HG02973 (cell line): ENCODE measurements around the gene RBPJL.
"Not testable (repeated sequence)": the region's sequence is repeated elsewhere in the genome, so short reads cannot be mapped to it uniquely, and the experiment has no call there.

Experiments
- ATAC-seq: cut with Tn5 transposase; IDR thresholded peaks from one replicate; pipeline ENCODE4 v1.9.1; 2021; ENCODE audit warnings: moderate library complexity; ENCODE audit not compliant: unreplicated experiment

RBPJL gene

GRCh38 chr20:45341579-45341938 lies 34.9 kb downstream of the RBPJL start:
- no peak for ATAC-seq

- no peak for ATAC-seq
Measured at GRCh38 chr20:45341939-45342854, 35.6 kb downstream of the RBPJL start.

- no peak for ATAC-seq
Measured at GRCh38 chr20:45342855-45343531, 36.4 kb downstream of the RBPJL start.

- no peak for ATAC-seq
Measured at GRCh38 chr20:45343532-45344167, 37.0 kb downstream of the RBPJL start.

GRCh38 chr20:45344168-45344860 lies 37.7 kb downstream of the RBPJL start:
- ATAC-seq: no peak

GRCh38 chr20:45345104-45345936 lies 38.7 kb downstream of the RBPJL start:
- ATAC-seq: no peak

GRCh38 chr20:45346291-45346718 lies 39.7 kb downstream of the RBPJL start:
- no peak for ATAC-seq

- ATAC-seq: no peak
Measured at GRCh38 chr20:45346851-45347250, 40.2 kb downstream of the RBPJL start.

- ATAC-seq: no peak
Measured at GRCh38 chr20:45347297-45347935, 40.8 kb downstream of the RBPJL start.

- ATAC-seq: no peak
Measured at GRCh38 chr20:45347936-45348778, 41.5 kb downstream of the RBPJL start, which contains the start of gene SDC4. Gene SDC4 (minus strand): TSS chr20:45348424. CDS start chr20:45348384, 40 bp downstream.

- no peak for ATAC-seq
Measured at GRCh38 chr20:45350217-45350616, 43.6 kb downstream of the RBPJL start.

- ATAC-seq: not testable (repeated sequence)
Measured at GRCh38 chr20:45350795-45351194, 44.2 kb downstream of the RBPJL start.

GRCh38 chr20:45352729-45353128 lies 46.1 kb downstream of the RBPJL start:
- no peak for ATAC-seq

GRCh38 chr20:45353746-45354145 lies 47.1 kb downstream of the RBPJL start:
- no peak for ATAC-seq

GRCh38 chr20:45354423-45355208 lies 48.0 kb downstream of the RBPJL start:
- ATAC-seq: no peak

GRCh38 chr20:45355209-45356084 lies 48.8 kb downstream of the RBPJL start:
- no peak for ATAC-seq
